ENCODE data around the gene MNAT1.

GRCh38 chr14:60753264-60754119, 18.9 kb downstream of the MNAT1 start:
- TF ChIP-seq EP300 (IDR thresholded peaks at IDR 0.05; ENCODE audit: low read depth) (no peak), CTCF (IDR thresholded peaks at IDR 0.05) (no peak)

Measured in transverse colon (tissue), 3 donors.